HepG2 (cell line): ENCODE measurements around the gene SURF6. TPM values are rescaled to one million over a fixed set of nuclear protein-coding genes. Genes with fewer than 3 reads are reported as not detected.

ENCODE experiments used
- ELF3 ChIP-seq: IDR thresholded peaks from 2 replicates; pipeline ENCODE4 v1.6.1; 2016; ENCODE audit warnings: missing genetic modification reagents, missing compliant biosample characterization
- FOXA1 ChIP-seq, 2 experiments: fragments of 450-650 bp in 1 of 2; sonication (generic) in 1 of 2; formaldehyde crosslinking in 1 of 2; IDR thresholded peaks; 2 replicates each; pipeline versions ENCODE4 v1.4.0 to v1.6.1; 2016 to 2020; ENCODE audit warnings: missing genetic modification reagents in 1 of 2
- FOXA3 ChIP-seq: IDR thresholded peaks from 2 replicates; pipeline ENCODE4 v1.6.1; 2016; ENCODE audit warnings: missing genetic modification reagents, missing compliant biosample characterization
- FOXJ3 ChIP-seq: sonication (generic); formaldehyde crosslinking; IDR thresholded peaks from 2 replicates; pipeline ENCODE4 v1.4.0; 2020; ENCODE audit warnings: missing genetic modification reagents, mild to moderate bottlenecking, borderline replicate concordance
- HNF4A ChIP-seq: sonication (generic); formaldehyde crosslinking; IDR thresholded peaks from 2 replicates; pipeline ENCODE4 v1.4.0; 2020; ENCODE audit warnings: missing genetic modification reagents
- IRF2 ChIP-seq: IDR thresholded peaks from 2 replicates; pipeline ENCODE4 v1.6.1; 2018; ENCODE audit warnings: missing genetic modification reagents, missing compliant biosample characterization
- KAT8 ChIP-seq: IDR thresholded peaks from 2 replicates; pipeline ENCODE4 v1.6.1; 2016; ENCODE audit warnings: missing genetic modification reagents, missing compliant biosample characterization
- MATR3 ChIP-seq: sonication (generic); formaldehyde crosslinking; IDR thresholded peaks from 2 replicates; pipeline ENCODE4 v1.4.0; 2020; ENCODE audit warnings: missing genetic modification reagents
- SIX4 ChIP-seq: sonication (generic); formaldehyde crosslinking; IDR thresholded peaks from 2 replicates; pipeline ENCODE4 v1.4.0; 2020; ENCODE audit warnings: missing genetic modification reagents
- SNAPC4 ChIP-seq: sonication (generic); formaldehyde crosslinking; IDR thresholded peaks from 2 replicates; pipeline ENCODE4 v1.4.0; 2020; ENCODE audit warnings: mild to moderate bottlenecking, missing genetic modification reagents
- SOX13 ChIP-seq, 3 experiments: fragments of 450-650 bp in 1 of 3; sonication (generic) in 1 of 3; formaldehyde crosslinking in 1 of 3; IDR thresholded peaks in 2 of 3; conservative IDR thresholded peaks in 1 of 3; 2 replicates each; pipeline versions ENCODE4 v1.5.0 to v1.6.1; 2016 to 2020; ENCODE audit warnings: antibody characterized with exemption in 1 of 3, mild to moderate bottlenecking in 1 of 3, missing compliant biosample characterization in 1 of 3, missing genetic modification reagents in 1 of 3, moderate library complexity in 1 of 3
- ZBTB2 ChIP-seq: sonication (generic); formaldehyde crosslinking; IDR thresholded peaks from 2 replicates; pipeline ENCODE4 v1.8.0; 2022; ENCODE audit warnings: low read depth, missing genetic modification reagents
- ZKSCAN5 ChIP-seq: sonication (generic); formaldehyde crosslinking; IDR thresholded peaks from 2 replicates; pipeline ENCODE4 v1.5.1; 2020; ENCODE audit warnings: mild to moderate bottlenecking, missing genetic modification reagents
- ZNF232 ChIP-seq: sonication (generic); formaldehyde crosslinking; IDR thresholded peaks from 2 replicates; pipeline ENCODE4 v1.4.0; 2020; ENCODE audit warnings: missing genetic modification reagents, borderline replicate concordance
- ZNF263 ChIP-seq: sonication (generic); formaldehyde crosslinking; IDR thresholded peaks from 2 replicates; pipeline ENCODE4 v1.4.0; 2020; ENCODE audit warnings: missing genetic modification reagents
- ZNF292 ChIP-seq: sonication (generic); formaldehyde crosslinking; IDR thresholded peaks from 2 replicates; pipeline ENCODE4 v1.8.1; 2022; ENCODE audit warnings: mild to moderate bottlenecking, low read depth, missing genetic modification reagents, borderline replicate concordance
- ZNF335 ChIP-seq: sonication (generic); formaldehyde crosslinking; IDR thresholded peaks from 2 replicates; pipeline ENCODE4 v1.4.0; 2020; ENCODE audit warnings: missing genetic modification reagents
- ZNF343 ChIP-seq: sonication (generic); formaldehyde crosslinking; IDR thresholded peaks from 2 replicates; pipeline ENCODE4 v1.4.0; 2020; ENCODE audit warnings: mild to moderate bottlenecking, missing genetic modification reagents
- ZNF567 ChIP-seq: sonication (generic); formaldehyde crosslinking; IDR thresholded peaks from 2 replicates; pipeline ENCODE4 v1.8.1; 2023; ENCODE audit warnings: mild to moderate bottlenecking, missing genetic modification reagents, borderline replicate concordance
- ZNF615 ChIP-seq: sonication (generic); formaldehyde crosslinking; IDR thresholded peaks from 2 replicates; pipeline ENCODE4 v1.5.0; 2020; ENCODE audit warnings: mild to moderate bottlenecking, missing genetic modification reagents, borderline replicate concordance
- ZNF879 ChIP-seq: sonication (generic); formaldehyde crosslinking; IDR thresholded peaks from 2 replicates; pipeline ENCODE4 v1.8.1; 2023; ENCODE audit warnings: missing genetic modification reagents
- polyA plus RNA-seq, 8 experiments: library from polyadenylated mRNA; depleted of rRNA in 3 of 8; stranded (reverse) in 7 of 8; unstranded in 1 of 8; fragments of >200 nt; fragmentation: Illumina TruSeq in 4 of 8; extraction: Trizol in 4 of 8; gene quantifications; 2 replicates each; pipeline versions ENCODE4 v1.2.1 to v1.2.3, GENCODE V29; 2011 to 2016; ENCODE audit warnings: low read depth in 4 of 8, missing spikeins in 1 of 8, mixed read lengths in 1 of 8; ENCODE audit not compliant: insufficient read depth in 1 of 8
- total RNA-seq, 5 experiments: library from RNA; depleted of rRNA; stranded (reverse); fragments of >200 nt; fragmentation: Illumina TruSeq; extraction: Trizol; gene quantifications; 2 replicates each; pipeline ENCODE4 v1.2.3, GENCODE V29; 2016; ENCODE audit warnings: low read depth in 1 of 5

Gene SURF6
- total and polyA plus RNA-seq, 2 of the 13 experiments (the other 11 are each of a cell fraction or from before 2014, with no cell fraction given): 5.9 to 14.7 TPM

GRCh38 chr9:133377721-133378216, 41.8 kb upstream of the SURF6 start (continued):
- TF ChIP-seq SOX13 (IDR thresholded peaks at IDR 0.05) (no peak), SOX13 (CRISPR knock-in tag; conservative IDR thresholded peaks at IDR 0.05 in 1 of 2, IDR thresholded peaks at IDR 0.05 in 1 of 2) (peak in 1 of 2 experiments; percentile 15; a peak in 1 of 4 replicates), ZNF879 (no peak), ZKSCAN5 (CRISPR knock-in tag) (peak; percentile 61; the same call in 1 of the 2 replicates), FOXA3 (CRISPR knock-in tag) (peak; percentile 41; the same call in 1 of the 2 replicates), ZBTB2 (CRISPR knock-in tag) (no peak), SIX4 (peak; percentile 35; the same call in 1 of the 2 replicates), KAT8 (CRISPR knock-in tag) (no peak), ZNF567 (no peak), ZNF335 (CRISPR knock-in tag) (no peak), ZNF343 (no peak), SNAPC4 (CRISPR knock-in tag) (0 out of 2 replicates have a peak, but pooled peaks have one; percentile 22), ZNF232 (CRISPR knock-in tag) (peak; percentile 64; the same call in 1 of the 2 replicates), IRF2 (CRISPR knock-in tag) (peak; percentile 47; the same call in 1 of the 2 replicates), HNF4A (CRISPR knock-in tag) (peak; percentile 7; the same call in 1 of the 2 replicates), FOXA1 (IDR thresholded peaks at IDR 0.05) (no peak), FOXA1 (CRISPR knock-in tag; IDR thresholded peaks at IDR 0.05) (peak; percentile 49; the same call in 1 of the 2 replicates), ELF3 (CRISPR knock-in tag) (peak; percentile 37; the same call in 1 of the 2 replicates), ZNF292 (CRISPR knock-in tag) (peak; percentile 79; the same call in 1 of the 2 replicates), MATR3 (CRISPR knock-in tag) (no peak), FOXJ3 (CRISPR knock-in tag) (no peak), ZNF263 (CRISPR knock-in tag) (0 out of 2 replicates have a peak, but pooled peaks have one; percentile 12), ZNF615 (no peak)
